GM19023 (cell line): Measurements from ENCODE around the gene TCP11X1.
"Not testable (repeated sequence)": the region's sequence is repeated elsewhere in the genome, so short reads cannot be mapped to it uniquely, and the experiment has no call there.

Experiments
- ATAC-seq: cut with Tn5 transposase; IDR thresholded peaks from one replicate; pipeline ENCODE4 v1.9.1; 2021; ENCODE audit warnings: mild to moderate bottlenecking, moderate library complexity; ENCODE audit not compliant: unreplicated experiment

TCP11X1 gene

DNA sequence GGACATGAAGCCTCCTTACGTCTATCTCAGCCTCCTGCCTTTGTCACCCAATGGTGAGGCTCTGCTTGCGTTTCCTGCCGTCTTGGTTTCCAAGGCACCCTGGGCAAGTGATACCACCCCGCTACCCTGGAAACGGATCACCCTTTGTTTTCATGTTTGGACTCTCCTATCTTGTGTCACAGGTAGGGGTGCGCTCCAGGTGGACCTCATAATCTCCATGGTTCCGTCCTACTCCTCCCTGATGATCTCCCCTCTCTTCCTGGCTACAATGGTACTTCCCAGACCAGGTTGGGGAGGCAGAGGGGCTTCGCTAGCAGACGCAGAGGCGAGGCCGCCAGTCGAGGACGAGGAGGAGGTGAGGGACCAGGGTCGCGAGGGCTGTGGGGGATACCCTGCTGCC lies at the start of gene TCP11X1:
TCP11X1 (plus strand) TSS at position 316 of the 400 bp plus-strand sequence.
- ATAC-seq = not testable (repeated sequence)

DNA sequence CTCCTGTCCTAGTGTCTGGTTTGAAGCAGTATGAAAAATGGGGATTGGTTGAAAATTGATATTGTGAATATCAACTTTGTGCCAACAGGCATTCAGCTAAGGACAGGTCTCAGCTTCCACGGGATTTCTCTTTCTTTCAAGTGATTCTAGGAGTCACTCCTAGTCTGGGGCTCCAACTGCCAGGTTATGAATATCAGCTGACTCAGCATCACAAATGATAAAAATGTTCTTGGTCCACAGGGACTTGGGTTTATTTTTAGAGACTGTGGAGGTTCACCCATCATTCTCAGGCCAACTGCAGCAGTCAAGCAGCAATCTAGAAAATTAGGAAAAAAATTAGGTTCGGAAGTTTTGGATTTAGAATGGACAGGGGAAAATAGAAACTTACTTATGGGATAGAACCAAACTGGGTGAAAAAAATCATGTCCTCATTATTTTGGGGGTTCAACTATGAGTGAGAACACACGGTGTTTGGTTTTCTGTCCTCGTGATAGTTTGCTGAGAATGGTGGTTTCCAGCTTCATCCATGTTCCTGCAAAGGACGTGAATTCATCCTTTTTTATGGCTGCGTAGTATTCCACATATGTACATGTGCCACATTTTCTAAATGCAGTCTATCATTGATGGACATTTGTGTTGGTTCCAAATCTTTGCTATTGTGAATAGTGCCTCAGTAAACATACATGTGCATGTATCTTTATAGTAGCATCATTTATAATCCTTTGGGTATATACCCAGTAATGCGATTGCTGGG lies 29.0 kb upstream of the TCP11X1 start:
- ATAC-seq = no peak

GRCh38 chrX:102207940-102208339 lies 7.2 kb upstream of the TCP11X1 start:
- not testable (repeated sequence) for ATAC-seq

- ATAC-seq = not testable (repeated sequence)
These were observed 1.4 kb downstream of the TCP11X1 start for GRCh38 chrX:102216497-102216896.

DNA sequence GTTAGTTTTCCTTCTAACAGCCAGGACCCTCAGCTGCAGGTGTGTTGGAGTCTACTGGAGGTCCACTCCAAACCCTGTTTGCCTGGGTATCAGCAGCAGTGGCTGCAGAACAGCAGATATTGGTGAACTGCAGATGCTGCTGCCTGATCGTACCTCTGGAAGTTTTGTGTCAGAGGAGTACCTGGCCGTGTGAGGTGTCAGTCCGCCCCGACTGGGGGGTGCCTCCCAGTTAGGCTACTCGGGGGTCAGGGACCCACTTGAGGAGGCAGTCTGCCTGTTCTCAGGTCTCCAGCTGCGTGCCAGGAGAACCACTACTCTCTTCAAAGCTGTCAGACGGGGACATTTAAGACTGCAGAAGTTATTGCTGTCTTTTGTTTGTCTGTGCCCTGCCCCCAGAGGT lies 20.6 kb downstream of the TCP11X1 start:
- not testable (repeated sequence) for ATAC-seq

DNA sequence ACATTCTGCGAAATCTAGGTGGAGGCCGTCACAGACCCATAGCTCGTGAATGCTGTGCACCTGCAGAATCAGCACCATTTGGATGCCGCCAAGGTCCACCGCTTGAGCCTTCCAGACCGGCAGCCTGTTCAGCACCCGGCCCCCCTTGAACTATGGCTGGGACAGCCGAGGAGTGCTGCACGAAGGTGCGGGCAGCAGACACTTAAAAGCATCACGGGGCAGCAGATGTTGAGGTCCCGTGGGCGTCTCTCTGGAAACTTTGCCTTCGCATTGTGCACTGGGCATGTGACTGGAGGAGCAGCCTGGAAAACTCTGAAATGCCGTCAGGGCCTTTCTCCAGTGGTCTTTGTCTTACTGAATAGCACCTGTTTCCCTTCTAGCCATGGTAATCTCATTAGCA lies 25.2 kb downstream of the TCP11X1 start:
- not testable (repeated sequence) for ATAC-seq

GRCh38 chrX:102246893-102247292 lies 31.8 kb downstream of the TCP11X1 start, which contains the start of gene NXF2:
Gene NXF2, plus strand, starts transcription at chrX:102247167. Its CDS starts 59,912 bp downstream, at chrX:102307079.
- not testable (repeated sequence) for ATAC-seq

DNA sequence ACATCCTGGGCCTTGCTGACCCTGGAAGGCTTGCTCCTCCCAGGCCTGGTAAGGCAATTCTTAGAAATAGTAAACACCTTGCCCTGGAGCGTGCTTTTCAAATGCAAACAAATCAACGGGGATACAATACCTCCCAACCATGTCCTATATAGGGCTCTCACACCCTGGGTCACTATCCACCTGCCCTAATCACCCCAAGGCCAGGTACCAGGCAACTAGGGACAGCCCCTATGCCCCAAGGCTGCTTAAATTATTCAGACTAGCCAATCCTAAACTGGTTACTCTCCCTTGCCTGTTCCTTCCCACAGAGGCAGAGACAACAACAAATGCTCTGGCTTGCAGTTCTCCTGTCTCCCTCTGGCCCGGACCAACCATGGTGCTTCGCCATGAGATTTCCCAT lies 57.1 kb downstream of the TCP11X1 start:
- not testable (repeated sequence) for ATAC-seq
